H9 (cell line): ENCODE results near the gene ITSN1. TPM values are rescaled to one million over a fixed set of nuclear protein-coding genes. Genes with fewer than 3 reads are reported as not detected.

Source experiments
- DNase-seq: peaks from one replicate; pipeline ENCODE4 v3.0.0-alpha.2; 2017
- H2AFZ ChIP-seq: one replicate; pipeline ENCODE4 v1.6.1; 2013; ENCODE audit warnings: mild to moderate bottlenecking, low read length, control low read depth, moderate library complexity
- H2AK5ac ChIP-seq: 2 replicates; pipeline ENCODE4 v1.6.1; 2013; ENCODE audit warnings: low read length, control low read depth, mixed read lengths; ENCODE audit not compliant: insufficient read length
- H2BK120ac ChIP-seq: one replicate; pipeline ENCODE4 v1.6.1; 2013; ENCODE audit warnings: low read depth, mild to moderate bottlenecking, low read length, control low read depth, inconsistent platforms; ENCODE audit not compliant: poor library complexity, severe bottlenecking
- H2BK12ac ChIP-seq: 2 replicates; pipeline ENCODE4 v1.6.1; 2013; ENCODE audit warnings: low read length, control low read depth, mixed read lengths, low read depth; ENCODE audit not compliant: insufficient read length
- H2BK15ac ChIP-seq: 2 replicates; pipeline ENCODE4 v1.6.1; 2013; ENCODE audit warnings: low read depth, low read length, control low read depth
- H2BK20ac ChIP-seq: one replicate; pipeline ENCODE4 v1.6.1; 2013; ENCODE audit warnings: low read depth, mild to moderate bottlenecking, low read length, control low read depth, inconsistent platforms; ENCODE audit not compliant: poor library complexity, severe bottlenecking
- H2BK5ac ChIP-seq: 2 replicates; pipeline ENCODE4 v1.6.1; 2013; ENCODE audit warnings: low read length, control low read depth, mixed read lengths; ENCODE audit not compliant: insufficient read length
- H3K14ac ChIP-seq: 2 replicates; pipeline ENCODE4 v1.6.1; 2013; ENCODE audit warnings: low read length, control low read depth; ENCODE audit not compliant: insufficient read depth
- H3K18ac ChIP-seq: 2 replicates; pipeline ENCODE4 v1.6.1; 2013; ENCODE audit warnings: low read depth, mild to moderate bottlenecking, mixed read lengths, low read length, control low read depth; ENCODE audit not compliant: insufficient read length
- H3K23ac ChIP-seq: 2 replicates; pipeline ENCODE4 v1.6.1; 2013; ENCODE audit warnings: low read length, control low read depth, mixed read lengths, low read depth; ENCODE audit not compliant: insufficient read length
- H3K23me2 ChIP-seq: 2 replicates; pipeline ENCODE4 v1.6.1; 2013; ENCODE audit warnings: low read depth, mild to moderate bottlenecking, mixed read lengths, low read length, control low read depth; ENCODE audit not compliant: insufficient read length, poor library complexity, severe bottlenecking
- H3K27ac ChIP-seq: 2 replicates; pipeline ENCODE4 v1.5.1; 2013; ENCODE audit warnings: low read length, control low read depth, mixed read lengths, low read depth; ENCODE audit not compliant: insufficient read length
- H3K27me3 ChIP-seq: 2 replicates; pipeline ENCODE4 v1.6.1; 2013; ENCODE audit warnings: low read length, control low read depth, inconsistent platforms; ENCODE audit not compliant: insufficient read depth
- H3K4ac ChIP-seq: 2 replicates; pipeline ENCODE4 v1.6.1; 2013; ENCODE audit warnings: low read depth, mild to moderate bottlenecking, control low read depth, inconsistent platforms, low read length, moderate library complexity
- H3K4me1 ChIP-seq: 2 replicates; pipeline ENCODE4 v1.6.1; 2013; ENCODE audit warnings: low read length, control low read depth, inconsistent platforms; ENCODE audit not compliant: insufficient read depth
- H3K4me2 ChIP-seq: 2 replicates; pipeline ENCODE4 v1.6.1; 2013; ENCODE audit warnings: low read length, control low read depth, mixed read lengths; ENCODE audit not compliant: insufficient read length, insufficient read depth
- H3K56ac ChIP-seq: 2 replicates; pipeline ENCODE4 v1.6.1; 2013; ENCODE audit warnings: low read depth, mild to moderate bottlenecking, mixed read lengths, low read length, control low read depth; ENCODE audit not compliant: insufficient read length
- H3K79me1 ChIP-seq: 2 replicates; pipeline ENCODE4 v1.6.1; 2013; ENCODE audit warnings: low read depth, mild to moderate bottlenecking, moderate library complexity, low read length, control low read depth, inconsistent platforms; ENCODE audit not compliant: insufficient read depth, poor library complexity, severe bottlenecking
- H3K79me2 ChIP-seq: 2 replicates; pipeline ENCODE4 v1.6.1; 2013; ENCODE audit warnings: low read length, control low read depth, inconsistent platforms; ENCODE audit not compliant: insufficient read depth
- H3K9ac ChIP-seq: 2 replicates; pipeline ENCODE4 v1.6.1; 2013; ENCODE audit warnings: low read length, control low read depth, mixed read lengths; ENCODE audit not compliant: insufficient read length; ENCODE audit errors: extremely low read depth
- H3K9me3 ChIP-seq: one replicate; pipeline ENCODE4 v1.6.1; 2013; ENCODE audit warnings: low read depth, low read length, inconsistent platforms; ENCODE audit not compliant: control insufficient read depth
- H3T11ph ChIP-seq: one replicate; pipeline ENCODE4 v1.6.1; 2013; ENCODE audit warnings: mild to moderate bottlenecking, low read length, control low read depth, inconsistent platforms
- H4K20me1 ChIP-seq: one replicate; pipeline ENCODE4 v1.6.1; 2013; ENCODE audit not compliant: control insufficient read depth, insufficient read length, insufficient read depth
- H4K5ac ChIP-seq: 2 replicates; pipeline ENCODE4 v1.6.1; 2013; ENCODE audit warnings: low read depth, mild to moderate bottlenecking, mixed read lengths, low read length, control low read depth; ENCODE audit not compliant: insufficient read length
- H4K8ac ChIP-seq: replicated peaks from 2 replicates; pipeline ENCODE4 v1.6.1; 2013; ENCODE audit warnings: low read length, control low read depth, mixed read lengths, low read depth; ENCODE audit not compliant: insufficient read length
- H4K91ac ChIP-seq: 2 replicates; pipeline ENCODE4 v1.6.1; 2013; ENCODE audit warnings: low read depth, mild to moderate bottlenecking, moderate library complexity, mixed read lengths, low read length, control low read depth; ENCODE audit not compliant: insufficient read length
- H3K27ac Mint-ChIP-seq, 3 experiments: 2 replicates in 2 of 3; 3 replicates in 1 of 3; pipeline ENCODE4 v1.8.0; 2020 to 2021; ENCODE audit warnings: mixed read lengths in 3 of 3, mild to moderate bottlenecking in 1 of 3, moderate library complexity in 1 of 3
- H3K27me3 Mint-ChIP-seq: 2 replicates; pipeline ENCODE4 v1.8.0; 2021; ENCODE audit warnings: low read depth, mild to moderate bottlenecking, moderate library complexity, mixed read lengths
- H3K36me3 Mint-ChIP-seq, 3 experiments: 2 replicates in 2 of 3; 3 replicates in 1 of 3; pipeline ENCODE4 v1.8.0; 2020 to 2021; ENCODE audit warnings: low read depth in 3 of 3, mixed read lengths in 3 of 3; ENCODE audit not compliant: insufficient read depth in 1 of 3
- H3K4me1 Mint-ChIP-seq, 2 experiments: 2 replicates each; pipeline ENCODE4 v1.8.0; 2020; ENCODE audit warnings: mixed read lengths in 2 of 2
- H3K4me3 Mint-ChIP-seq, 2 experiments: 2 replicates in 1 of 2; 3 replicates in 1 of 2; pipeline ENCODE4 v1.8.0; 2020 to 2021; ENCODE audit warnings: mild to moderate bottlenecking in 2 of 2, mixed read lengths in 2 of 2, moderate library complexity in 1 of 2
- H3K9me3 Mint-ChIP-seq, 2 experiments: 2 replicates in 1 of 2; 3 replicates in 1 of 2; pipeline ENCODE4 v1.8.0; 2020; ENCODE audit warnings: mild to moderate bottlenecking in 2 of 2, mixed read lengths in 2 of 2, moderate library complexity in 1 of 2
- CTCF ChIP-seq: fragments of 200-600 bp; sonication (generic); conservative IDR thresholded peaks from 3 replicates; pipeline ENCODE4 v1.8.0; 2021; ENCODE audit warnings: antibody characterized with exemption, mild to moderate bottlenecking
- WGBS: extraction: QIAGEN DNeasy Blood & Tissue Kit; methylation state at CpG from one replicate; pipeline ENCODE4 v1.1.7; 2013; ENCODE audit warnings: missing lambda C conversion rate, low lambda C conversion rate, mixed read lengths; ENCODE audit not compliant: insufficient read length; ENCODE audit errors: extremely low coverage; 5-methylcytosine and 5-hydroxymethylcytosine counted together
- total RNA-seq: library from RNA; stranded (reverse); gene quantifications from 2 replicates; pipeline ENCODE4 v1.2.1, GENCODE V29; 2021

Gene ITSN1
- total RNA-seq, 1 experiment from 2014 or later: 94.2 TPM

GRCh38 chr21:33690874-33691273, 48.6 kb downstream of the ITSN1 start:
- no peak overlapping the region for H3K23ac ChIP-seq
- no peaks in the 10 kb centered on the region for H4K20me1 ChIP-seq
- H3K79me2 ChIP-seq: peaks cover 29% of the 10 kb centered on the region; the same call in 1 of the 2 replicates
- no peaks in the 10 kb centered on the region for H3K27me3 Mint-ChIP-seq
- peaks cover 53 to 69% of the 10 kb centered on the region in 2 experiments for H3K4me1 Mint-ChIP-seq
- no CpG with 5 or more reads among the region's 5 CpGs for WGBS
- no peaks in the 10 kb centered on the region for H3K79me1 ChIP-seq
- no peak overlapping the region for H3K4me3 Mint-ChIP-seq
- no peak overlapping the region for H4K91ac ChIP-seq
- no peak for TF ChIP-seq CTCF
- H2BK5ac ChIP-seq: no peak overlapping the region
- no peak overlapping the region for H3K9ac ChIP-seq
- no peak overlapping the region for H3K18ac ChIP-seq
- no peak overlapping the region for H3K14ac ChIP-seq
- H3K36me3 Mint-ChIP-seq: peaks cover 0 to 1% (median 0%) of the 10 kb centered on the region in 3 experiments; a peak in 1 of 7 replicates
- H3K9me3 ChIP-seq: no peaks in the 10 kb centered on the region
- H2BK20ac ChIP-seq: no peak overlapping the region
- no peak overlapping the region; a peak in 1 of 7 replicates for H3K27ac Mint-ChIP-seq
- H2AK5ac ChIP-seq: no peak overlapping the region
- no peak overlapping the region for H2BK15ac ChIP-seq
- H4K5ac ChIP-seq: no peak overlapping the region
- no peak overlapping the region for H4K8ac ChIP-seq
- no peaks in the 10 kb centered on the region for H3K9me3 Mint-ChIP-seq
- no peak for DNase-seq
- H2BK12ac ChIP-seq: no peak overlapping the region
- no peak overlapping the region for H3K56ac ChIP-seq
- no peaks in the 10 kb centered on the region for H3K23me2 ChIP-seq
- H2BK120ac ChIP-seq: no peak overlapping the region
- no peak overlapping the region for H3K4me2 ChIP-seq
- no peak overlapping the region for H3K27ac ChIP-seq
- H3T11ph ChIP-seq: no peak overlapping the region
- H3K27me3 ChIP-seq: no peaks in the 10 kb centered on the region; the same call in 1 of the 2 replicates
- peaks cover 10% of the 10 kb centered on the region for H3K4me1 ChIP-seq
- H2AFZ ChIP-seq: no peak overlapping the region
- no peak overlapping the region for H3K4ac ChIP-seq
